H9 (cell line): ENCODE data around the gene HOXD12. TPM values are rescaled to one million over a fixed set of nuclear protein-coding genes. Genes with fewer than 3 reads are reported as not detected.
A peak's percentile ranks its signal among the peaks of the same experiment; 100 is the strongest.

Source experiments
- DNase-seq: peaks from one replicate; pipeline ENCODE4 v3.0.0-alpha.2; 2017
- H2AFZ ChIP-seq: one replicate; pipeline ENCODE4 v1.6.1; 2013; ENCODE audit warnings: mild to moderate bottlenecking, low read length, control low read depth, moderate library complexity
- H2AK5ac ChIP-seq: 2 replicates; pipeline ENCODE4 v1.6.1; 2013; ENCODE audit warnings: low read length, control low read depth, mixed read lengths; ENCODE audit not compliant: insufficient read length
- H2BK120ac ChIP-seq: one replicate; pipeline ENCODE4 v1.6.1; 2013; ENCODE audit warnings: low read depth, mild to moderate bottlenecking, low read length, control low read depth, inconsistent platforms; ENCODE audit not compliant: poor library complexity, severe bottlenecking
- H2BK12ac ChIP-seq: 2 replicates; pipeline ENCODE4 v1.6.1; 2013; ENCODE audit warnings: low read length, control low read depth, mixed read lengths, low read depth; ENCODE audit not compliant: insufficient read length
- H2BK15ac ChIP-seq: 2 replicates; pipeline ENCODE4 v1.6.1; 2013; ENCODE audit warnings: low read depth, low read length, control low read depth
- H2BK20ac ChIP-seq: one replicate; pipeline ENCODE4 v1.6.1; 2013; ENCODE audit warnings: low read depth, mild to moderate bottlenecking, low read length, control low read depth, inconsistent platforms; ENCODE audit not compliant: poor library complexity, severe bottlenecking
- H2BK5ac ChIP-seq: 2 replicates; pipeline ENCODE4 v1.6.1; 2013; ENCODE audit warnings: low read length, control low read depth, mixed read lengths; ENCODE audit not compliant: insufficient read length
- H3K14ac ChIP-seq: 2 replicates; pipeline ENCODE4 v1.6.1; 2013; ENCODE audit warnings: low read length, control low read depth; ENCODE audit not compliant: insufficient read depth
- H3K18ac ChIP-seq: 2 replicates; pipeline ENCODE4 v1.6.1; 2013; ENCODE audit warnings: low read depth, mild to moderate bottlenecking, mixed read lengths, low read length, control low read depth; ENCODE audit not compliant: insufficient read length
- H3K23ac ChIP-seq: 2 replicates; pipeline ENCODE4 v1.6.1; 2013; ENCODE audit warnings: low read length, control low read depth, mixed read lengths, low read depth; ENCODE audit not compliant: insufficient read length
- H3K23me2 ChIP-seq: 2 replicates; pipeline ENCODE4 v1.6.1; 2013; ENCODE audit warnings: low read depth, mild to moderate bottlenecking, mixed read lengths, low read length, control low read depth; ENCODE audit not compliant: insufficient read length, poor library complexity, severe bottlenecking
- H3K27ac ChIP-seq: 2 replicates; pipeline ENCODE4 v1.5.1; 2013; ENCODE audit warnings: low read length, control low read depth, mixed read lengths, low read depth; ENCODE audit not compliant: insufficient read length
- H3K27me3 ChIP-seq: 2 replicates; pipeline ENCODE4 v1.6.1; 2013; ENCODE audit warnings: low read length, control low read depth, inconsistent platforms; ENCODE audit not compliant: insufficient read depth
- H3K4ac ChIP-seq: 2 replicates; pipeline ENCODE4 v1.6.1; 2013; ENCODE audit warnings: low read depth, mild to moderate bottlenecking, control low read depth, inconsistent platforms, low read length, moderate library complexity
- H3K4me1 ChIP-seq: 2 replicates; pipeline ENCODE4 v1.6.1; 2013; ENCODE audit warnings: low read length, control low read depth, inconsistent platforms; ENCODE audit not compliant: insufficient read depth
- H3K4me2 ChIP-seq: 2 replicates; pipeline ENCODE4 v1.6.1; 2013; ENCODE audit warnings: low read length, control low read depth, mixed read lengths; ENCODE audit not compliant: insufficient read length, insufficient read depth
- H3K56ac ChIP-seq: 2 replicates; pipeline ENCODE4 v1.6.1; 2013; ENCODE audit warnings: low read depth, mild to moderate bottlenecking, mixed read lengths, low read length, control low read depth; ENCODE audit not compliant: insufficient read length
- H3K79me1 ChIP-seq: 2 replicates; pipeline ENCODE4 v1.6.1; 2013; ENCODE audit warnings: low read depth, mild to moderate bottlenecking, moderate library complexity, low read length, control low read depth, inconsistent platforms; ENCODE audit not compliant: insufficient read depth, poor library complexity, severe bottlenecking
- H3K79me2 ChIP-seq: 2 replicates; pipeline ENCODE4 v1.6.1; 2013; ENCODE audit warnings: low read length, control low read depth, inconsistent platforms; ENCODE audit not compliant: insufficient read depth
- H3K9ac ChIP-seq: 2 replicates; pipeline ENCODE4 v1.6.1; 2013; ENCODE audit warnings: low read length, control low read depth, mixed read lengths; ENCODE audit not compliant: insufficient read length; ENCODE audit errors: extremely low read depth
- H3K9me3 ChIP-seq: one replicate; pipeline ENCODE4 v1.6.1; 2013; ENCODE audit warnings: low read depth, low read length, inconsistent platforms; ENCODE audit not compliant: control insufficient read depth
- H3T11ph ChIP-seq: one replicate; pipeline ENCODE4 v1.6.1; 2013; ENCODE audit warnings: mild to moderate bottlenecking, low read length, control low read depth, inconsistent platforms
- H4K20me1 ChIP-seq: one replicate; pipeline ENCODE4 v1.6.1; 2013; ENCODE audit not compliant: control insufficient read depth, insufficient read length, insufficient read depth
- H4K5ac ChIP-seq: 2 replicates; pipeline ENCODE4 v1.6.1; 2013; ENCODE audit warnings: low read depth, mild to moderate bottlenecking, mixed read lengths, low read length, control low read depth; ENCODE audit not compliant: insufficient read length
- H4K8ac ChIP-seq: replicated peaks from 2 replicates; pipeline ENCODE4 v1.6.1; 2013; ENCODE audit warnings: low read length, control low read depth, mixed read lengths, low read depth; ENCODE audit not compliant: insufficient read length
- H4K91ac ChIP-seq: 2 replicates; pipeline ENCODE4 v1.6.1; 2013; ENCODE audit warnings: low read depth, mild to moderate bottlenecking, moderate library complexity, mixed read lengths, low read length, control low read depth; ENCODE audit not compliant: insufficient read length
- H3K27ac Mint-ChIP-seq, 3 experiments: 2 replicates in 2 of 3; 3 replicates in 1 of 3; pipeline ENCODE4 v1.8.0; 2020 to 2021; ENCODE audit warnings: mixed read lengths in 3 of 3, mild to moderate bottlenecking in 1 of 3, moderate library complexity in 1 of 3
- H3K27me3 Mint-ChIP-seq: 2 replicates; pipeline ENCODE4 v1.8.0; 2021; ENCODE audit warnings: low read depth, mild to moderate bottlenecking, moderate library complexity, mixed read lengths
- H3K36me3 Mint-ChIP-seq, 3 experiments: 2 replicates in 2 of 3; 3 replicates in 1 of 3; pipeline ENCODE4 v1.8.0; 2020 to 2021; ENCODE audit warnings: low read depth in 3 of 3, mixed read lengths in 3 of 3; ENCODE audit not compliant: insufficient read depth in 1 of 3
- H3K4me1 Mint-ChIP-seq, 2 experiments: 2 replicates each; pipeline ENCODE4 v1.8.0; 2020; ENCODE audit warnings: mixed read lengths in 2 of 2
- H3K4me3 Mint-ChIP-seq, 2 experiments: 2 replicates in 1 of 2; 3 replicates in 1 of 2; pipeline ENCODE4 v1.8.0; 2020 to 2021; ENCODE audit warnings: mild to moderate bottlenecking in 2 of 2, mixed read lengths in 2 of 2, moderate library complexity in 1 of 2
- H3K9me3 Mint-ChIP-seq, 2 experiments: 2 replicates in 1 of 2; 3 replicates in 1 of 2; pipeline ENCODE4 v1.8.0; 2020; ENCODE audit warnings: mild to moderate bottlenecking in 2 of 2, mixed read lengths in 2 of 2, moderate library complexity in 1 of 2
- WGBS: extraction: QIAGEN DNeasy Blood & Tissue Kit; methylation state at CpG from one replicate; pipeline ENCODE4 v1.1.7; 2013; ENCODE audit warnings: missing lambda C conversion rate, low lambda C conversion rate, mixed read lengths; ENCODE audit not compliant: insufficient read length; ENCODE audit errors: extremely low coverage; 5-methylcytosine and 5-hydroxymethylcytosine counted together
- total RNA-seq: library from RNA; stranded (reverse); gene quantifications from 2 replicates; pipeline ENCODE4 v1.2.1, GENCODE V29; 2021
- TF ChIP-seq, protein P1 (sequence below): fragments of 200-600 bp; sonication (generic); conservative IDR thresholded peaks from 3 replicates; pipeline ENCODE4 v1.8.0; 2021; ENCODE audit warnings: antibody characterized with exemption, mild to moderate bottlenecking

The HOXD12 gene
- total RNA-seq, 1 experiment from 2014 or later, result not detected

DNA sequence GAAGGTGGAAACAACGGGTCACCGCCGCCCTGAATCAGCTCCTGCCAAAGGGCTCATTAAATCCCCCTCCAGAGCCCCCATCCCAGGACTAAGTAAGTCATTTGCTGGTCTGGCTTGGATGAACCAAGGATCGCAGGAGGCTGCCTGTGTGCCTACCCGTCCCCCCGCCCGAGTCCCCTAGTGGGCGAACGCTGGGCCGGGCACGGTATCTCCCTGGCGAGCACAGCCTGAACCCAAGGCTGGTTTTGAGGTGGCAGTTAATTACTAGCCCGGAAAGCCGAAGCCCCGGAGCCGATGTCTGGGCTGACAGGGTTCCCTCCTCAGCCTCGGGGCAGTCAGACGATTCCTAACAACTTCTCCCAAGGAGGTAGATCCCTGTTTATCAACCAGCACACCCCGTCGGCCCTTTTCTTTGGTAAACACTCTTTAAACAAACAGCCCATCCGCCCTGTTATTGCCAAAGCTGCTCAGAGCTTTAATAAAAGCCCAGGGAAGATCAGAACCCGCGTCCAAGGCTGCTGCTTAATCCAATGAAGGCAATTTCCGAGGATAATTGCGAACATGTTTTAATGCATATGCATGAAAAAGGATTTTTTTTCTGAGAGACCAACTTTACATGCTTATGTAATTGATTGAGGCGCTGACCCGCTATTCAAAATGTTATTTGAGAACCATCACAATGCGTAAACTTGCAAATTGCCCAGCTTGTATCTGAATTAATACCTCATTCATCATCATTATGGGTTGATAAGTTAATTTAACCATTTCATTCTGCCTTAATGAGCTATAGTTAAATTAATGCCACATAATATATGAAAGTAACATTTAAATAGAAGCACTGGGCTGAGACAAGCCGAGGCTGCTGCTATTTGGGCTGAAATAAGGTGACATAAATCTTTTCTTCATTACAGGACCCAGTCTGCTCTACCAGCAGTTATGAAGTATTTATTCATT is 26.4 kb upstream of the HOXD12 start:
- no peak overlapping the region for H3K4ac ChIP-seq
- H4K91ac ChIP-seq, result no peak overlapping the region
- H3K23ac ChIP-seq, result no peak overlapping the region
- H3K27ac ChIP-seq, result no peak overlapping the region
- no peaks in the 10 kb centered on the region for H4K20me1 ChIP-seq
- no peak overlapping the region for H3K56ac ChIP-seq
- no CpG with 5 or more reads among the region's 29 CpGs for WGBS
- no peaks in the 10 kb centered on the region for H3K79me1 ChIP-seq
- Mint-ChIP-seq H3K36me3 (peaks cover 0 to 4% (median 0%) of the 10 kb centered on the region in 3 experiments; a peak in 1 of 7 replicates), H3K27ac (no peak overlapping the region), H3K4me3 (no peak overlapping the region; a peak in 1 of 5 replicates), H3K27me3 (peaks cover 99% of the 10 kb centered on the region), H3K9me3 (peaks cover 5 to 7% of the 10 kb centered on the region in 2 experiments; a peak in 4 of 5 replicates), H3K4me1 (peaks cover 8 to 26% of the 10 kb centered on the region in 2 experiments; a peak in 3 of 4 replicates)
- H3K4me1 ChIP-seq, result no peaks in the 10 kb centered on the region
- no peak overlapping the region for H4K5ac ChIP-seq
- no peak overlapping the region for H3K14ac ChIP-seq
- no peak overlapping the region for H2AK5ac ChIP-seq
- no peaks in the 10 kb centered on the region for H3K23me2 ChIP-seq
- H2BK15ac ChIP-seq, result no peak overlapping the region
- H3K4me2 ChIP-seq, result no peak overlapping the region
- no peak overlapping the region for H3T11ph ChIP-seq
- no peak overlapping the region for H3K18ac ChIP-seq
- no peaks in the 10 kb centered on the region for H3K79me2 ChIP-seq
- H2BK5ac ChIP-seq, result no peak overlapping the region
- H3K9me3 ChIP-seq, result no peaks in the 10 kb centered on the region
- no peak overlapping the region for H4K8ac ChIP-seq
- H3K9ac ChIP-seq, result no peak overlapping the region
- peaks cover 92% of the 10 kb centered on the region for H3K27me3 ChIP-seq
- TF ChIP-seq, protein P1, sequence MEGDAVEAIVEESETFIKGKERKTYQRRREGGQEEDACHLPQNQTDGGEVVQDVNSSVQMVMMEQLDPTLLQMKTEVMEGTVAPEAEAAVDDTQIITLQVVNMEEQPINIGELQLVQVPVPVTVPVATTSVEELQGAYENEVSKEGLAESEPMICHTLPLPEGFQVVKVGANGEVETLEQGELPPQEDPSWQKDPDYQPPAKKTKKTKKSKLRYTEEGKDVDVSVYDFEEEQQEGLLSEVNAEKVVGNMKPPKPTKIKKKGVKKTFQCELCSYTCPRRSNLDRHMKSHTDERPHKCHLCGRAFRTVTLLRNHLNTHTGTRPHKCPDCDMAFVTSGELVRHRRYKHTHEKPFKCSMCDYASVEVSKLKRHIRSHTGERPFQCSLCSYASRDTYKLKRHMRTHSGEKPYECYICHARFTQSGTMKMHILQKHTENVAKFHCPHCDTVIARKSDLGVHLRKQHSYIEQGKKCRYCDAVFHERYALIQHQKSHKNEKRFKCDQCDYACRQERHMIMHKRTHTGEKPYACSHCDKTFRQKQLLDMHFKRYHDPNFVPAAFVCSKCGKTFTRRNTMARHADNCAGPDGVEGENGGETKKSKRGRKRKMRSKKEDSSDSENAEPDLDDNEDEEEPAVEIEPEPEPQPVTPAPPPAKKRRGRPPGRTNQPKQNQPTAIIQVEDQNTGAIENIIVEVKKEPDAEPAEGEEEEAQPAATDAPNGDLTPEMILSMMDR, result no peak; the same call in 2 of the 3 replicates
- peak; percentile 39 for DNase-seq
- no peak overlapping the region for H2BK12ac ChIP-seq
- H2AFZ ChIP-seq, result no peak overlapping the region
- no peak overlapping the region for H2BK20ac ChIP-seq
- H2BK120ac ChIP-seq, result no peak overlapping the region
